Gastrocnemius medialis (tissue), 4 donors: Measurements from ENCODE around the gene AKAP13.

Experiments used
- CTCF ChIP-seq, 5 experiments: fragments of 450-650 bp in 3 of 5; fragments of 200-600 bp in 2 of 5; sonication (generic) in 2 of 5; IDR thresholded peaks in 4 of 5; conservative IDR thresholded peaks in 1 of 5; 1 replicate in 4 of 5; 2 replicates in 1 of 5; pipeline ENCODE4 v1.5.1; 2016 to 2019; ENCODE audit warnings: antibody characterized with exemption in 5 of 5, mild to moderate bottlenecking in 3 of 5, moderate library complexity in 3 of 5
- POLR2A ChIP-seq, 2 donors: fragments of 450-650 bp; IDR thresholded peaks; one replicate each; pipeline ENCODE4 v1.6.1; 2017; ENCODE audit warnings: antibody characterized with exemption in 2 of 2, mild to moderate bottlenecking in 2 of 2, moderate library complexity in 2 of 2

- TF ChIP-seq CTCF (IDR thresholded peaks at IDR 0.05 in 4 of 5, conservative IDR thresholded peaks at IDR 0.05 in 1 of 5) = no peak
- no peak for TF ChIP-seq POLR2A (IDR thresholded peaks at IDR 0.05)
Observed at GRCh38 chr15:85457392-85457968, 77.1 kb downstream of the AKAP13 start.
